ENCODE results near the gene GAL.

DNA sequence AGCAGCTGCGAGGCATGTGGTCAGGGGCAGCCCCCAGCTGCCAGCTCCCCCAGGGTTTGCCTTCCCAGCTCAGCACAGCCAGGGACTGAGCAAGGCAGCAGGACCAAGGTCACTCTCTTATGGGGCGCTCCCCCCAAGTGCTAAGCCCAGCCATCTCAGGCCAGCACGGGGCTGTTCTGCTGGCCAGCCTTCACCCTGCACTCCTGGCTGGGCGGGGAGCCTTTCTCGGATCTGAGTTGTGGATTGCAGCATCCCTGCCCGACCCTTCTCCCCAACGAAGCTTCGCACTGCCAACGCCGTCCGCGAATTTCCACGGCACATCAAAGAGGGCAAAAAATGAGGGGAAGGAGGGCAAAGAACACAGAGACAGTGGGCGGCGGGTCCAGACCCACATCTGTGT, 42.5 kb upstream of the GAL start:
- TF ChIP-seq POLR2AphosphoS5 (IDR thresholded peaks at IDR 0.05): no peak
- TF ChIP-seq, protein P1, sequence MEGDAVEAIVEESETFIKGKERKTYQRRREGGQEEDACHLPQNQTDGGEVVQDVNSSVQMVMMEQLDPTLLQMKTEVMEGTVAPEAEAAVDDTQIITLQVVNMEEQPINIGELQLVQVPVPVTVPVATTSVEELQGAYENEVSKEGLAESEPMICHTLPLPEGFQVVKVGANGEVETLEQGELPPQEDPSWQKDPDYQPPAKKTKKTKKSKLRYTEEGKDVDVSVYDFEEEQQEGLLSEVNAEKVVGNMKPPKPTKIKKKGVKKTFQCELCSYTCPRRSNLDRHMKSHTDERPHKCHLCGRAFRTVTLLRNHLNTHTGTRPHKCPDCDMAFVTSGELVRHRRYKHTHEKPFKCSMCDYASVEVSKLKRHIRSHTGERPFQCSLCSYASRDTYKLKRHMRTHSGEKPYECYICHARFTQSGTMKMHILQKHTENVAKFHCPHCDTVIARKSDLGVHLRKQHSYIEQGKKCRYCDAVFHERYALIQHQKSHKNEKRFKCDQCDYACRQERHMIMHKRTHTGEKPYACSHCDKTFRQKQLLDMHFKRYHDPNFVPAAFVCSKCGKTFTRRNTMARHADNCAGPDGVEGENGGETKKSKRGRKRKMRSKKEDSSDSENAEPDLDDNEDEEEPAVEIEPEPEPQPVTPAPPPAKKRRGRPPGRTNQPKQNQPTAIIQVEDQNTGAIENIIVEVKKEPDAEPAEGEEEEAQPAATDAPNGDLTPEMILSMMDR (IDR thresholded peaks at IDR 0.05 in 8 of 11, conservative IDR thresholded peaks at IDR 0.05 in 3 of 11): no peak
- no peak for TF ChIP-seq POLR2A (IDR thresholded peaks at IDR 0.05)
